SK-N-SH (cell line): ENCODE measurements around the gene KERA. TPM values are rescaled to one million over a fixed set of nuclear protein-coding genes. Genes with fewer than 3 reads are reported as not detected.

Experiments
- CTCF ChIA-PET: fragments of 300-600, 350-600 bp; formaldehyde crosslinking; extraction: SDS; loops from one replicate; lab custom pipeline; 2021; lab: Yijun Ruan, JAX
- POLR2A ChIA-PET: fragments of 350-600 bp; sonication (Branson Sonifier 250); formaldehyde crosslinking; extraction: SDS; loops from one replicate; lab custom pipeline; 2020; ENCODE audit warnings: antibody characterized with exemption, inconsistent platforms; lab: Yijun Ruan, JAX
- DNase-seq: peaks from one replicate; pipeline ENCODE4 v3.0.0; 2012
- H2AFZ ChIP-seq: fragments of 200-600 bp; sonication (generic); 2 replicates; pipeline ENCODE4 v1.8.1; 2016; ENCODE audit warnings: antibody characterized with exemption, mild to moderate bottlenecking, low read depth
- H3F3A ChIP-seq: fragments of 200-600 bp; sonication (generic); replicated peaks from 2 replicates; pipeline ENCODE3; 2016; ENCODE audit warnings: antibody characterized with exemption, mild to moderate bottlenecking; ENCODE audit not compliant: insufficient read depth
- H3K27ac ChIP-seq, 2 experiments: fragments of 200-500 bp in 1 of 2; fragments of 200-600 bp in 1 of 2; sonication (Bioruptor generic) in 1 of 2; sonication (generic), shearing (Covaris generic) in 1 of 2; 2 replicates each; pipeline versions ENCODE4 v1.5.1 to v1.6.1; 2014 to 2016; ENCODE audit warnings: low read depth in 2 of 2, inconsistent platforms in 1 of 2, low read length in 1 of 2, mild to moderate bottlenecking in 1 of 2, mixed read lengths in 1 of 2
- H3K27me3 ChIP-seq: fragments of 200-600 bp; sonication (generic), shearing (Covaris generic); 2 replicates; pipeline ENCODE4 v1.6.1; 2016; ENCODE audit warnings: mixed run types; ENCODE audit not compliant: insufficient read depth
- H3K36me3 ChIP-seq, 2 experiments: fragments of 200-500 bp in 1 of 2; fragments of 200-600 bp in 1 of 2; sonication (Bioruptor generic) in 1 of 2; sonication (generic) in 1 of 2; replicated peaks in 1 of 2; 2 replicates each; pipeline versions ENCODE3 to v1.5.1; 2014 to 2016; ENCODE audit warnings: low read length in 1 of 2, mild to moderate bottlenecking in 1 of 2; ENCODE audit not compliant: insufficient read depth in 2 of 2, control insufficient read depth in 1 of 2
- H3K4me1 ChIP-seq, 2 experiments: fragments of 200-500 bp in 1 of 2; fragments of 200-600 bp in 1 of 2; sonication (Bioruptor generic) in 1 of 2; sonication (generic), shearing (Covaris generic) in 1 of 2; 2 replicates each; pipeline versions ENCODE4 v1.5.1 to v1.6.1; 2014 to 2016; ENCODE audit warnings: low read depth in 1 of 2, low read length in 1 of 2, mixed run types in 1 of 2; ENCODE audit not compliant: insufficient read depth in 2 of 2, control insufficient read depth in 1 of 2
- H3K4me2 ChIP-seq: fragments of 200-600 bp; sonication (generic), shearing (Covaris generic); 2 replicates; pipeline ENCODE4 v1.6.1; 2017; ENCODE audit warnings: mixed run types
- H3K4me3 ChIP-seq, 2 experiments: fragments of 200-500 bp in 1 of 2; fragments of 200-600 bp in 1 of 2; sonication (Bioruptor generic) in 1 of 2; sonication (generic), shearing (Covaris generic) in 1 of 2; 2 replicates each; pipeline versions ENCODE4 v1.5.1 to v1.8.1; 2014 to 2016; ENCODE audit warnings: low read depth in 2 of 2, inconsistent platforms in 1 of 2, low read length in 1 of 2, mild to moderate bottlenecking in 1 of 2, mixed read lengths in 1 of 2, moderate library complexity in 1 of 2
- H3K79me2 ChIP-seq: fragments of 200-600 bp; sonication (generic); 2 replicates; pipeline ENCODE4 v1.8.1; 2017; ENCODE audit warnings: mild to moderate bottlenecking; ENCODE audit not compliant: insufficient read depth
- H3K9ac ChIP-seq: fragments of 200-600 bp; sonication (generic); 2 replicates; pipeline ENCODE4 v1.6.1; 2017; ENCODE audit warnings: mixed run types
- H3K9me2 ChIP-seq: fragments of 200-600 bp; sonication (generic); 2 replicates; pipeline ENCODE4 v1.6.1; 2017; ENCODE audit warnings: mixed run types
- H3K9me3 ChIP-seq: fragments of 200-600 bp; sonication (generic); 2 replicates; pipeline ENCODE4 v1.6.1; 2017; ENCODE audit warnings: mixed run types, mild to moderate bottlenecking, moderate library complexity
- H4K20me1 ChIP-seq: fragments of 200-600 bp; sonication (generic); 2 replicates; pipeline ENCODE4 v1.6.1; 2017; ENCODE audit warnings: mild to moderate bottlenecking, mixed run types; ENCODE audit not compliant: insufficient read depth
- CHD2 ChIP-seq: fragments of 150-350 bp; IDR thresholded peaks from 2 replicates; pipeline ENCODE4 v1.6.1; 2018; ENCODE audit warnings: low read length; ENCODE audit not compliant: partially characterized antibody
- ELF1 ChIP-seq: IDR thresholded peaks from 2 replicates; pipeline ENCODE4 v1.4.0; 2012
- EP300 ChIP-seq, 2 experiments: IDR thresholded peaks; 2 replicates each; pipeline versions ENCODE4 v1.4.0 to v1.6.1; 2012; ENCODE audit warnings: borderline replicate concordance in 1 of 2, low read depth in 1 of 2, low read length in 1 of 2
- EZH2phosphoT487 ChIP-seq: fragments of 200-600 bp; sonication (generic); IDR thresholded peaks from 2 replicates; pipeline ENCODE4 v1.6.1; 2017; ENCODE audit warnings: low read depth, mixed run types, mild to moderate bottlenecking, antibody characterized with exemption, moderate library complexity, borderline replicate concordance
- FOSL2 ChIP-seq: IDR thresholded peaks from 2 replicates; pipeline ENCODE4 v1.4.0; 2012; ENCODE audit warnings: low read depth, mild to moderate bottlenecking, moderate library complexity, borderline replicate concordance
- FOXM1 ChIP-seq: IDR thresholded peaks from 2 replicates; pipeline ENCODE4 v1.4.0; 2012; ENCODE audit warnings: low read depth, mild to moderate bottlenecking
- GABPA ChIP-seq: IDR thresholded peaks from 2 replicates; pipeline ENCODE4 v1.4.0; 2012; ENCODE audit warnings: low read depth, mild to moderate bottlenecking
- MXI1 ChIP-seq: IDR thresholded peaks from 2 replicates; pipeline ENCODE4 v1.6.1; 2012; ENCODE audit warnings: mild to moderate bottlenecking, low read depth, low read length, improper control_type of control experiment
- NRF1 ChIP-seq: IDR thresholded peaks from 2 replicates; pipeline ENCODE4 v1.6.1; 2012; ENCODE audit warnings: low read depth, mild to moderate bottlenecking, low read length
- RAD21 ChIP-seq: IDR thresholded peaks from 2 replicates; pipeline ENCODE4 v1.6.1; 2012; ENCODE audit warnings: mild to moderate bottlenecking, low read length
- RCOR1 ChIP-seq: fragments of 150-350 bp; IDR thresholded peaks from 2 replicates; pipeline ENCODE4 v1.6.1; 2017; ENCODE audit warnings: antibody characterized with exemption, low read length
- TAF1 ChIP-seq: IDR thresholded peaks from 2 replicates; pipeline ENCODE4 v1.6.1; 2012; ENCODE audit warnings: low read depth, mild to moderate bottlenecking, low read length, moderate library complexity, borderline replicate concordance
- TEAD4 ChIP-seq: IDR thresholded peaks from 2 replicates; pipeline ENCODE4 v1.4.0; 2012; ENCODE audit warnings: mild to moderate bottlenecking, borderline replicate concordance; ENCODE audit not compliant: insufficient read depth
- YY1 ChIP-seq: IDR thresholded peaks from 2 replicates; pipeline ENCODE4 v1.4.0; 2012; ENCODE audit warnings: low read depth, mild to moderate bottlenecking
- WGBS: methylation state at CpG from one replicate; pipeline ENCODE4 v1.1.6; 2017; ENCODE audit warnings: low lambda C conversion rate; 5-methylcytosine and 5-hydroxymethylcytosine counted together
- polyA plus RNA-seq, 3 experiments: library from polyadenylated mRNA; depleted of rRNA; stranded (reverse); fragments of >200 nt; gene quantifications; 2 replicates each; pipeline ENCODE4 v1.2.3, GENCODE V29; 2012
- TF ChIP-seq, protein P1 (sequence below): IDR thresholded peaks from 2 replicates; pipeline ENCODE4 v1.4.0; 2012; ENCODE audit warnings: low read depth
- TF ChIP-seq, protein P2 (sequence below): fragments of 150-350 bp; IDR thresholded peaks from 2 replicates; pipeline ENCODE4 v1.6.1; 2017; ENCODE audit warnings: antibody characterized with exemption, low read length, low read depth, borderline replicate concordance
- TF ChIP-seq, protein P3 (sequence below): IDR thresholded peaks from 2 replicates; pipeline ENCODE4 v1.4.0; 2012; ENCODE audit warnings: low read depth, borderline replicate concordance
- TF ChIP-seq, protein P4 (sequence below): IDR thresholded peaks from 2 replicates; pipeline ENCODE4; 2012
- TF ChIP-seq, protein P5 (sequence below): IDR thresholded peaks from 2 replicates; pipeline ENCODE4 v1.6.1; 2012; ENCODE audit warnings: mild to moderate bottlenecking, low read depth, low read length, moderate library complexity

Gene KERA
- polyA plus RNA-seq, 1 of the 3 experiments (the other 2 are of a cell fraction), result not detected

DNA sequence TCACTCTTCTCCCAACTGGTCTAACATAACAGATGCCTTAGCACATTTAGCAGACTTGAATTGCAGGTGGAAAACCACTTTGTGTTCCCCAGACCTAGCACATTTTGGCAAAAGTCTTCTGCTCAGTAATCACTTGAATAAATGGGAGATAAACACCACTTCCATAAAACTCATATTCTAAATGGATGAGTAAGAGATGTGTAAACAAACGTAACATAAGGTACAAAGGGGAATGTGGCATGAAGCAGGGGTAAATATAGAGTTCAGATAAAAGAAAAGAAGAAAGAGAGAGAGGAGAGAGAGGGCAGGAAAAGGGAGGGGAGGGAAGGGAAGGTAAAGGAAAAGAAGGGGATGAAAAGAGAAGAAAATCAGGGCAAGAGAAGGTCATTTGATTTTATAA lies 17.0 kb upstream of the KERA start:
- Histone ChIP-seq H3K4me2 (no peak overlapping the region), H3K9me3 (no peaks in the 10 kb centered on the region), H3F3A (no peaks in the 10 kb centered on the region), H3K27me3 (no peaks in the 10 kb centered on the region), H3K9ac (no peak overlapping the region), H3K9me2 (no peaks in the 10 kb centered on the region), H3K4me3 (no peak overlapping the region), H2AFZ (no peak overlapping the region), H3K36me3 (no peaks in the 10 kb centered on the region), H3K4me1 (no peaks in the 10 kb centered on the region), H3K79me2 (no peaks in the 10 kb centered on the region), H4K20me1 (no peaks in the 10 kb centered on the region), H3K27ac (no peak overlapping the region)
- WGBS, result 55% methylated on average over 1 of the region's 1 CpG
- DNase-seq, result no peak
- TF ChIP-seq YY1 (no peak), FOXM1 (no peak), NRF1 (no peak), RCOR1 (no peak), TAF1 (no peak), RAD21 (no peak), TEAD4 (no peak), MXI1 (no peak), GABPA (no peak), CHD2 (no peak), EP300 (IDR thresholded peaks at IDR 0.05; ENCODE audit: borderline replicate concordance in 1 of 2, low read depth in 1 of 2, low read length in 1 of 2) (no peak), EZH2phosphoT487 (no peak), FOSL2 (no peak), ELF1 (no peak)
- TF ChIP-seq, protein P1, sequence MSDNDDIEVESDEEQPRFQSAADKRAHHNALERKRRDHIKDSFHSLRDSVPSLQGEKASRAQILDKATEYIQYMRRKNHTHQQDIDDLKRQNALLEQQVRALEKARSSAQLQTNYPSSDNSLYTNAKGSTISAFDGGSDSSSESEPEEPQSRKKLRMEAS, result no peak
- TF ChIP-seq, protein P2, sequence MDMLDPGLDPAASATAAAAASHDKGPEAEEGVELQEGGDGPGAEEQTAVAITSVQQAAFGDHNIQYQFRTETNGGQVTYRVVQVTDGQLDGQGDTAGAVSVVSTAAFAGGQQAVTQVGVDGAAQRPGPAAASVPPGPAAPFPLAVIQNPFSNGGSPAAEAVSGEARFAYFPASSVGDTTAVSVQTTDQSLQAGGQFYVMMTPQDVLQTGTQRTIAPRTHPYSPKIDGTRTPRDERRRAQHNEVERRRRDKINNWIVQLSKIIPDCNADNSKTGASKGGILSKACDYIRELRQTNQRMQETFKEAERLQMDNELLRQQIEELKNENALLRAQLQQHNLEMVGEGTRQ, result no peak
- TF ChIP-seq, protein P3, sequence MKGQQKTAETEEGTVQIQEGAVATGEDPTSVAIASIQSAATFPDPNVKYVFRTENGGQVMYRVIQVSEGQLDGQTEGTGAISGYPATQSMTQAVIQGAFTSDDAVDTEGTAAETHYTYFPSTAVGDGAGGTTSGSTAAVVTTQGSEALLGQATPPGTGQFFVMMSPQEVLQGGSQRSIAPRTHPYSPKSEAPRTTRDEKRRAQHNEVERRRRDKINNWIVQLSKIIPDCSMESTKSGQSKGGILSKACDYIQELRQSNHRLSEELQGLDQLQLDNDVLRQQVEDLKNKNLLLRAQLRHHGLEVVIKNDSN, result no peak
- TF ChIP-seq, protein P4, sequence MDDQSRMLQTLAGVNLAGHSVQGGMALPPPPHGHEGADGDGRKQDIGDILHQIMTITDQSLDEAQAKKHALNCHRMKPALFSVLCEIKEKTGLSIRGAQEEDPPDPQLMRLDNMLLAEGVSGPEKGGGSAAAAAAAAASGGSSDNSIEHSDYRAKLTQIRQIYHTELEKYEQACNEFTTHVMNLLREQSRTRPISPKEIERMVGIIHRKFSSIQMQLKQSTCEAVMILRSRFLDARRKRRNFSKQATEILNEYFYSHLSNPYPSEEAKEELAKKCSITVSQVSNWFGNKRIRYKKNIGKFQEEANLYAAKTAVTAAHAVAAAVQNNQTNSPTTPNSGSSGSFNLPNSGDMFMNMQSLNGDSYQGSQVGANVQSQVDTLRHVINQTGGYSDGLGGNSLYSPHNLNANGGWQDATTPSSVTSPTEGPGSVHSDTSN, result no peak
- TF ChIP-seq, protein P5, sequence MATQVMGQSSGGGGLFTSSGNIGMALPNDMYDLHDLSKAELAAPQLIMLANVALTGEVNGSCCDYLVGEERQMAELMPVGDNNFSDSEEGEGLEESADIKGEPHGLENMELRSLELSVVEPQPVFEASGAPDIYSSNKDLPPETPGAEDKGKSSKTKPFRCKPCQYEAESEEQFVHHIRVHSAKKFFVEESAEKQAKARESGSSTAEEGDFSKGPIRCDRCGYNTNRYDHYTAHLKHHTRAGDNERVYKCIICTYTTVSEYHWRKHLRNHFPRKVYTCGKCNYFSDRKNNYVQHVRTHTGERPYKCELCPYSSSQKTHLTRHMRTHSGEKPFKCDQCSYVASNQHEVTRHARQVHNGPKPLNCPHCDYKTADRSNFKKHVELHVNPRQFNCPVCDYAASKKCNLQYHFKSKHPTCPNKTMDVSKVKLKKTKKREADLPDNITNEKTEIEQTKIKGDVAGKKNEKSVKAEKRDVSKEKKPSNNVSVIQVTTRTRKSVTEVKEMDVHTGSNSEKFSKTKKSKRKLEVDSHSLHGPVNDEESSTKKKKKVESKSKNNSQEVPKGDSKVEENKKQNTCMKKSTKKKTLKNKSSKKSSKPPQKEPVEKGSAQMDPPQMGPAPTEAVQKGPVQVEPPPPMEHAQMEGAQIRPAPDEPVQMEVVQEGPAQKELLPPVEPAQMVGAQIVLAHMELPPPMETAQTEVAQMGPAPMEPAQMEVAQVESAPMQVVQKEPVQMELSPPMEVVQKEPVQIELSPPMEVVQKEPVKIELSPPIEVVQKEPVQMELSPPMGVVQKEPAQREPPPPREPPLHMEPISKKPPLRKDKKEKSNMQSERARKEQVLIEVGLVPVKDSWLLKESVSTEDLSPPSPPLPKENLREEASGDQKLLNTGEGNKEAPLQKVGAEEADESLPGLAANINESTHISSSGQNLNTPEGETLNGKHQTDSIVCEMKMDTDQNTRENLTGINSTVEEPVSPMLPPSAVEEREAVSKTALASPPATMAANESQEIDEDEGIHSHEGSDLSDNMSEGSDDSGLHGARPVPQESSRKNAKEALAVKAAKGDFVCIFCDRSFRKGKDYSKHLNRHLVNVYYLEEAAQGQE, result no peak
- ChIA-PET POLR2A (no interaction called here), CTCF (interaction anchor here (1.4 kb wide), 1 partner anchor 252 kb away, joined by 3 read pairs; no protein-coding TSS in a partner anchor)
